HEK293 (cell line): Measurements from ENCODE around the gene STK35.

Experiments
- EGR2 ChIP-seq: fragments of 450-650 bp; formaldehyde crosslinking; IDR thresholded peaks from 2 replicates; pipeline ENCODE4 v1.5.1; 2016; ENCODE audit warnings: low read depth, missing biosample characterization, missing genetic modification characterization
- GLIS1 ChIP-seq: fragments of 450-650 bp; formaldehyde crosslinking; IDR thresholded peaks from 2 replicates; pipeline ENCODE4 v1.5.1; 2016; ENCODE audit warnings: missing biosample characterization, missing genetic modification characterization
- KLF1 ChIP-seq: fragments of 450-650 bp; formaldehyde crosslinking; IDR thresholded peaks from 2 replicates; pipeline ENCODE4 v1.5.1; 2016; ENCODE audit warnings: missing biosample characterization, missing genetic modification characterization
- SETDB1 ChIP-seq: IDR thresholded peaks from one replicate; pipeline ENCODE4 v1.6.1; 2017; ENCODE audit warnings: mild to moderate bottlenecking, low read length, moderate library complexity, mixed read lengths; ENCODE audit not compliant: insufficient read length
- TCF7L2 ChIP-seq: IDR thresholded peaks from 2 replicates; pipeline ENCODE4 v1.6.1; 2011; ENCODE audit warnings: low read depth, mild to moderate bottlenecking, inconsistent platforms, low read length, moderate library complexity, borderline replicate concordance
- ZNF112 ChIP-seq: fragments of 450-650 bp; formaldehyde crosslinking; IDR thresholded peaks from 2 replicates; pipeline ENCODE4 v1.5.0; 2017; ENCODE audit warnings: missing biosample characterization, missing genetic modification characterization
- ZNF155 ChIP-seq: fragments of 450-650 bp; formaldehyde crosslinking; IDR thresholded peaks from 2 replicates; pipeline ENCODE4 v1.5.1; 2016; ENCODE audit warnings: missing biosample characterization, missing genetic modification characterization
- ZNF157 ChIP-seq: fragments of 450-650 bp; formaldehyde crosslinking; IDR thresholded peaks from 2 replicates; pipeline ENCODE4 v1.5.1; 2016; ENCODE audit warnings: missing biosample characterization, missing genetic modification characterization
- ZNF211 ChIP-seq: fragments of 450-650 bp; formaldehyde crosslinking; IDR thresholded peaks from 2 replicates; pipeline ENCODE4 v1.5.1; 2016; ENCODE audit warnings: low read depth, missing biosample characterization, missing genetic modification characterization
- ZNF311 ChIP-seq: fragments of 450-650 bp; formaldehyde crosslinking; IDR thresholded peaks from 2 replicates; pipeline ENCODE4 v1.5.1; 2017; ENCODE audit warnings: missing biosample characterization, missing genetic modification characterization, borderline replicate concordance
- ZNF416 ChIP-seq: fragments of 450-650 bp; formaldehyde crosslinking; IDR thresholded peaks from 2 replicates; pipeline ENCODE4 v1.5.1; 2016; ENCODE audit warnings: missing biosample characterization, missing genetic modification characterization
- ZNF426 ChIP-seq: fragments of 450-650 bp; formaldehyde crosslinking; IDR thresholded peaks from 2 replicates; pipeline ENCODE4 v1.5.1; 2017; ENCODE audit warnings: missing biosample characterization, missing genetic modification characterization, mild to moderate bottlenecking, inconsistent platforms, moderate library complexity
- ZNF510 ChIP-seq: fragments of 450-650 bp; formaldehyde crosslinking; IDR thresholded peaks from 2 replicates; pipeline ENCODE4 v1.5.1; 2018; ENCODE audit warnings: mild to moderate bottlenecking, missing genetic modification characterization, missing biosample characterization; ENCODE audit not compliant: insufficient replicate concordance
- ZNF514 ChIP-seq: fragments of 450-650 bp; formaldehyde crosslinking; IDR thresholded peaks from 2 replicates; pipeline ENCODE4 v1.5.1; 2016; ENCODE audit warnings: missing biosample characterization, missing genetic modification characterization
- ZNF521 ChIP-seq: fragments of 450-650 bp; formaldehyde crosslinking; IDR thresholded peaks from 2 replicates; pipeline ENCODE4 v1.5.1; 2017; ENCODE audit warnings: missing biosample characterization, mild to moderate bottlenecking, missing genetic modification characterization
- ZNF544 ChIP-seq: fragments of 450-650 bp; formaldehyde crosslinking; IDR thresholded peaks from 2 replicates; pipeline ENCODE4 v1.5.0; 2017; ENCODE audit warnings: missing biosample characterization, missing genetic modification characterization
- ZNF555 ChIP-seq: fragments of 450-650 bp; formaldehyde crosslinking; conservative IDR thresholded peaks from 2 replicates; pipeline ENCODE4 v1.5.1; 2017; ENCODE audit warnings: missing biosample characterization, mild to moderate bottlenecking, missing genetic modification characterization, inconsistent platforms
- ZNF639 ChIP-seq: fragments of 450-650 bp; formaldehyde crosslinking; IDR thresholded peaks from 2 replicates; pipeline ENCODE4 v1.5.1; 2016; ENCODE audit warnings: missing biosample characterization, missing genetic modification characterization
- ZNF664 ChIP-seq: fragments of 450-650 bp; formaldehyde crosslinking; IDR thresholded peaks from 2 replicates; pipeline ENCODE4 v1.5.1; 2016; ENCODE audit warnings: missing biosample characterization, missing genetic modification characterization
- ZNF670 ChIP-seq: fragments of 450-650 bp; formaldehyde crosslinking; IDR thresholded peaks from 2 replicates; pipeline ENCODE4 v1.5.1; 2016; ENCODE audit warnings: missing biosample characterization, missing genetic modification characterization, low read depth
- ZNF747 ChIP-seq: fragments of 450-650 bp; formaldehyde crosslinking; IDR thresholded peaks from 2 replicates; pipeline ENCODE4 v1.5.1; 2016; ENCODE audit warnings: missing biosample characterization, missing genetic modification characterization
- ZNF76 ChIP-seq: fragments of 450-650 bp; formaldehyde crosslinking; IDR thresholded peaks from 2 replicates; pipeline ENCODE4; 2016; ENCODE audit warnings: low read depth, missing biosample characterization, missing genetic modification characterization, borderline replicate concordance
- ZNF830 ChIP-seq: fragments of 450-650 bp; IDR thresholded peaks from 2 replicates; pipeline ENCODE4 v1.5.0; 2018; ENCODE audit warnings: missing biosample characterization, missing genetic modification characterization, low read depth, mild to moderate bottlenecking, moderate library complexity
- ZNF843 ChIP-seq: fragments of 450-650 bp; formaldehyde crosslinking; IDR thresholded peaks from 2 replicates; pipeline ENCODE4 v1.5.1; 2016; ENCODE audit warnings: missing biosample characterization, missing genetic modification characterization
- TF ChIP-seq, protein P1 (sequence below): fragments of 450-650 bp; IDR thresholded peaks from 2 replicates; pipeline ENCODE4 v1.5.1; 2018; ENCODE audit warnings: missing biosample characterization, missing genetic modification characterization
- TF ChIP-seq, protein P2 (sequence below): fragments of 450-650 bp; formaldehyde crosslinking; IDR thresholded peaks from 2 replicates; pipeline ENCODE4 v1.5.1; 2017; ENCODE audit warnings: missing biosample characterization, missing genetic modification characterization
- TF ChIP-seq, protein P3 (sequence below): fragments of 450-650 bp; formaldehyde crosslinking; IDR thresholded peaks from 2 replicates; pipeline ENCODE4 v1.5.1; 2016; ENCODE audit warnings: missing biosample characterization, missing genetic modification characterization
- TF ChIP-seq, protein P4 (sequence below): fragments of 450-650 bp; formaldehyde crosslinking; IDR thresholded peaks from 2 replicates; pipeline ENCODE4 v1.5.1; 2016; ENCODE audit warnings: missing biosample characterization, missing genetic modification characterization
- TF ChIP-seq, protein P5 (sequence below): fragments of 450-650 bp; formaldehyde crosslinking; IDR thresholded peaks from 2 replicates; pipeline ENCODE4 v1.5.1; 2017; ENCODE audit warnings: missing biosample characterization, missing genetic modification characterization

The STK35 gene

DNA sequence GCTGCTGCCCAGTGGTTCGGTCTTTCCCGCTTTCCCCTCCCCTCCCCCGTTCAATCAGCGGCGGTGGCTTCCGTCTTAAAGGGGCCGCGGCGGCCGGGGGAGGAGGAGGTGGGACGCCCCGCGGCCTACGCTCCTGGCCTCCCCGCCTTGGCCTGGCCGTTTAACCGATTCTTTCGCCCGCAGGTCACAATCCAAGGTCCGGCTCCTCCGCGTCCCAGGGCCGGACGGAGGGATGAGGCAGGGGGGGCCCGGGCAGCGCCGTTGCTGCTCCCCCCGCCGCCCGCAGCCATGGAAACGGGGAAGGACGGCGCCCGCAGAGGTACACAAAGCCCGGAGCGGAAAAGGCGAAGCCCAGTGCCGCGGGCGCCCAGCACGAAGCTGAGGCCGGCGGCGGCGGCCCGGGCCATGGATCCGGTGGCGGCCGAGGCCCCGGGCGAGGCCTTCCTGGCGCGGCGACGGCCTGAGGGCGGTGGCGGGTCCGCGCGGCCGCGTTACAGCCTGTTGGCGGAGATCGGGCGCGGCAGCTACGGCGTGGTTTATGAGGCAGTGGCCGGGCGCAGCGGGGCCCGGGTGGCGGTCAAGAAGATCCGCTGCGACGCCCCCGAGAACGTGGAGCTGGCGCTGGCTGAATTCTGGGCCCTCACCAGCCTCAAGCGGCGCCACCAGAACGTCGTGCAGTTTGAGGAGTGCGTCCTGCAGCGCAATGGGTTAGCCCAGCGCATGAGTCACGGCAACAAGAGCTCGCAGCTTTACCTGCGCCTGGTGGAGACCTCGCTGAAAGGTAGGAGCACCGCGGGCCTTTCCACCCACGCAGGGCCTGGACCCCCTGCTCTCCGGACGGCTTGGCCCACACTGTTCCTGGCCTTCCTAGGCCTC, 1.2 kb downstream of the STK35 start (continued):
- no peak for TF ChIP-seq ZNF555 (tag by site-specific recombination)
- no peak for TF ChIP-seq ZNF311
- TF ChIP-seq KLF1 (tag by site-specific recombination), result no peak
- TF ChIP-seq TCF7L2, result 0 out of 2 replicates have a peak, but pooled peaks have one; percentile 13
- TF ChIP-seq, protein P1, sequence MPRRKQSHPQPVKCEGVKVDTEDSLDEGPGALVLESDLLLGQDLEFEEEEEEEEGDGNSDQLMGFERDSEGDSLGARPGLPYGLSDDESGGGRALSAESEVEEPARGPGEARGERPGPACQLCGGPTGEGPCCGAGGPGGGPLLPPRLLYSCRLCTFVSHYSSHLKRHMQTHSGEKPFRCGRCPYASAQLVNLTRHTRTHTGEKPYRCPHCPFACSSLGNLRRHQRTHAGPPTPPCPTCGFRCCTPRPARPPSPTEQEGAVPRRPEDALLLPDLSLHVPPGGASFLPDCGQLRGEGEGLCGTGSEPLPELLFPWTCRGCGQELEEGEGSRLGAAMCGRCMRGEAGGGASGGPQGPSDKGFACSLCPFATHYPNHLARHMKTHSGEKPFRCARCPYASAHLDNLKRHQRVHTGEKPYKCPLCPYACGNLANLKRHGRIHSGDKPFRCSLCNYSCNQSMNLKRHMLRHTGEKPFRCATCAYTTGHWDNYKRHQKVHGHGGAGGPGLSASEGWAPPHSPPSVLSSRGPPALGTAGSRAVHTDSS (tag by site-specific recombination), result no peak; the same call in 1 of the 2 replicates
- no peak for TF ChIP-seq ZNF426
- TF ChIP-seq ZNF521 (tag by site-specific recombination), result no peak
- TF ChIP-seq ZNF514 (tag by site-specific recombination), result no peak
- no peak for TF ChIP-seq ZNF157 (tag by site-specific recombination)
- TF ChIP-seq ZNF211 (tag by site-specific recombination), result no peak
- TF ChIP-seq, protein P2, sequence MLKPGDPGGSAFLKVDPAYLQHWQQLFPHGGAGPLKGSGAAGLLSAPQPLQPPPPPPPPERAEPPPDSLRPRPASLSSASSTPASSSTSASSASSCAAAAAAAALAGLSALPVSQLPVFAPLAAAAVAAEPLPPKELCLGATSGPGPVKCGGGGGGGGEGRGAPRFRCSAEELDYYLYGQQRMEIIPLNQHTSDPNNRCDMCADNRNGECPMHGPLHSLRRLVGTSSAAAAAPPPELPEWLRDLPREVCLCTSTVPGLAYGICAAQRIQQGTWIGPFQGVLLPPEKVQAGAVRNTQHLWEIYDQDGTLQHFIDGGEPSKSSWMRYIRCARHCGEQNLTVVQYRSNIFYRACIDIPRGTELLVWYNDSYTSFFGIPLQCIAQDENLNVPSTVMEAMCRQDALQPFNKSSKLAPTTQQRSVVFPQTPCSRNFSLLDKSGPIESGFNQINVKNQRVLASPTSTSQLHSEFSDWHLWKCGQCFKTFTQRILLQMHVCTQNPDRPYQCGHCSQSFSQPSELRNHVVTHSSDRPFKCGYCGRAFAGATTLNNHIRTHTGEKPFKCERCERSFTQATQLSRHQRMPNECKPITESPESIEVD (tag by site-specific recombination), result no peak
- no peak for TF ChIP-seq SETDB1
- no peak for TF ChIP-seq ZNF76 (tag by site-specific recombination)
- TF ChIP-seq, protein P3, sequence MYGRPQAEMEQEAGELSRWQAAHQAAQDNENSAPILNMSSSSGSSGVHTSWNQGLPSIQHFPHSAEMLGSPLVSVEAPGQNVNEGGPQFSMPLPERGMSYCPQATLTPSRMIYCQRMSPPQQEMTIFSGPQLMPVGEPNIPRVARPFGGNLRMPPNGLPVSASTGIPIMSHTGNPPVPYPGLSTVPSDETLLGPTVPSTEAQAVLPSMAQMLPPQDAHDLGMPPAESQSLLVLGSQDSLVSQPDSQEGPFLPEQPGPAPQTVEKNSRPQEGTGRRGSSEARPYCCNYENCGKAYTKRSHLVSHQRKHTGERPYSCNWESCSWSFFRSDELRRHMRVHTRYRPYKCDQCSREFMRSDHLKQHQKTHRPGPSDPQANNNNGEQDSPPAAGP, result peak; percentile 38
- no peak for TF ChIP-seq ZNF510 (tag by site-specific recombination)
- no peak for TF ChIP-seq ZNF112 (tag by site-specific recombination)
- TF ChIP-seq GLIS1 (tag by site-specific recombination), result no peak
- TF ChIP-seq ZNF664, result no peak
- no peak for TF ChIP-seq ZNF747
- TF ChIP-seq ZNF830 (tag by site-specific recombination), result no peak
- no peak; the same call in 1 of the 2 replicates for TF ChIP-seq ZNF843 (tag by site-specific recombination)
- TF ChIP-seq ZNF639 (tag by site-specific recombination), result no peak
- TF ChIP-seq, protein P4, sequence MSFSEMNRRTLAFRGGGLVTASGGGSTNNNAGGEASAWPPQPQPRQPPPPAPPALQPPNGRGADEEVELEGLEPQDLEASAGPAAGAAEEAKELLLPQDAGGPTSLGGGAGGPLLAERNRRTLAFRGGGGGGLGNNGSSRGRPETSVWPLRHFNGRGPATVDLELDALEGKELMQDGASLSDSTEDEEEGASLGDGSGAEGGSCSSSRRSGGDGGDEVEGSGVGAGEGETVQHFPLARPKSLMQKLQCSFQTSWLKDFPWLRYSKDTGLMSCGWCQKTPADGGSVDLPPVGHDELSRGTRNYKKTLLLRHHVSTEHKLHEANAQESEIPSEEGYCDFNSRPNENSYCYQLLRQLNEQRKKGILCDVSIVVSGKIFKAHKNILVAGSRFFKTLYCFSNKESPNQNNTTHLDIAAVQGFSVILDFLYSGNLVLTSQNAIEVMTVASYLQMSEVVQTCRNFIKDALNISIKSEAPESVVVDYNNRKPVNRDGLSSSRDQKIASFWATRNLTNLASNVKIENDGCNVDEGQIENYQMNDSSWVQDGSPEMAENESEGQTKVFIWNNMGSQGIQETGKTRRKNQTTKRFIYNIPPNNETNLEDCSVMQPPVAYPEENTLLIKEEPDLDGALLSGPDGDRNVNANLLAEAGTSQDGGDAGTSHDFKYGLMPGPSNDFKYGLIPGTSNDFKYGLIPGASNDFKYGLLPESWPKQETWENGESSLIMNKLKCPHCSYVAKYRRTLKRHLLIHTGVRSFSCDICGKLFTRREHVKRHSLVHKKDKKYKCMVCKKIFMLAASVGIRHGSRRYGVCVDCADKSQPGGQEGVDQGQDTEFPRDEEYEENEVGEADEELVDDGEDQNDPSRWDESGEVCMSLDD (tag by site-specific recombination), result peak; percentile 51
- TF ChIP-seq EGR2 (tag by site-specific recombination), result peak; percentile 92
- no peak for TF ChIP-seq ZNF155 (tag by site-specific recombination)
- TF ChIP-seq, protein P5, sequence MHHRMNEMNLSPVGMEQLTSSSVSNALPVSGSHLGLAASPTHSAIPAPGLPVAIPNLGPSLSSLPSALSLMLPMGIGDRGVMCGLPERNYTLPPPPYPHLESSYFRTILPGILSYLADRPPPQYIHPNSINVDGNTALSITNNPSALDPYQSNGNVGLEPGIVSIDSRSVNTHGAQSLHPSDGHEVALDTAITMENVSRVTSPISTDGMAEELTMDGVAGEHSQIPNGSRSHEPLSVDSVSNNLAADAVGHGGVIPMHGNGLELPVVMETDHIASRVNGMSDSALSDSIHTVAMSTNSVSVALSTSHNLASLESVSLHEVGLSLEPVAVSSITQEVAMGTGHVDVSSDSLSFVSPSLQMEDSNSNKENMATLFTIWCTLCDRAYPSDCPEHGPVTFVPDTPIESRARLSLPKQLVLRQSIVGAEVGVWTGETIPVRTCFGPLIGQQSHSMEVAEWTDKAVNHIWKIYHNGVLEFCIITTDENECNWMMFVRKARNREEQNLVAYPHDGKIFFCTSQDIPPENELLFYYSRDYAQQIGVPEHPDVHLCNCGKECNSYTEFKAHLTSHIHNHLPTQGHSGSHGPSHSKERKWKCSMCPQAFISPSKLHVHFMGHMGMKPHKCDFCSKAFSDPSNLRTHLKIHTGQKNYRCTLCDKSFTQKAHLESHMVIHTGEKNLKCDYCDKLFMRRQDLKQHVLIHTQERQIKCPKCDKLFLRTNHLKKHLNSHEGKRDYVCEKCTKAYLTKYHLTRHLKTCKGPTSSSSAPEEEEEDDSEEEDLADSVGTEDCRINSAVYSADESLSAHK, result no peak
- TF ChIP-seq ZNF670 (tag by site-specific recombination), result no peak
- TF ChIP-seq ZNF544 (tag by site-specific recombination), result no peak
- TF ChIP-seq ZNF416, result no peak
